IMR-90 (cell line): ENCODE results near the gene DPYD.

Source experiments
- BHLHE40 ChIP-seq: fragments of 150-350 bp; IDR thresholded peaks from 2 replicates; pipeline ENCODE4 v1.6.1; 2016; ENCODE audit warnings: mild to moderate bottlenecking, low read depth, low read length
- CEBPB ChIP-seq: IDR thresholded peaks from 2 replicates; pipeline ENCODE4 v1.6.1; 2012; ENCODE audit warnings: low read depth, low read length, improper control_type of control experiment
- CTCF ChIP-seq: conservative IDR thresholded peaks from 2 replicates; pipeline ENCODE4 v1.5.1; 2012; ENCODE audit warnings: mild to moderate bottlenecking, low read depth, low read length, improper control_type of control experiment
- FOS ChIP-seq: fragments of 150-350 bp; IDR thresholded peaks from 2 replicates; pipeline ENCODE4 v1.6.1; 2016; ENCODE audit warnings: low read depth, low read length
- MAFK ChIP-seq: IDR thresholded peaks from 2 replicates; pipeline ENCODE4 v1.6.1; 2012; ENCODE audit warnings: low read depth, low read length, improper control_type of control experiment
- NFE2L2 ChIP-seq: fragments of 150-350 bp; IDR thresholded peaks from 2 replicates; pipeline ENCODE4 v1.6.1; 2016; ENCODE audit warnings: low read depth, mild to moderate bottlenecking, low read length
- POLR2A ChIP-seq: IDR thresholded peaks from 2 replicates; pipeline ENCODE4 v1.6.1; 2012; ENCODE audit warnings: mild to moderate bottlenecking, low read depth, low read length
- RAD21 ChIP-seq: IDR thresholded peaks from 2 replicates; pipeline ENCODE4 v1.6.1; 2012; ENCODE audit warnings: low read length, improper control_type of control experiment
- RCOR1 ChIP-seq: IDR thresholded peaks from 2 replicates; pipeline ENCODE4 v1.6.1; 2012; ENCODE audit warnings: mild to moderate bottlenecking, low read length, improper control_type of control experiment; ENCODE audit not compliant: insufficient replicate concordance
- RFX5 ChIP-seq: IDR thresholded peaks from 2 replicates; pipeline ENCODE4 v1.8.0; 2012; ENCODE audit warnings: low read depth, mild to moderate bottlenecking, low read length, moderate library complexity
- SMC3 ChIP-seq: fragments of 150-350 bp; IDR thresholded peaks from 2 replicates; pipeline ENCODE4 v1.6.1; 2016; ENCODE audit warnings: low read depth, mild to moderate bottlenecking, antibody characterized with exemption, low read length, moderate library complexity
- USF2 ChIP-seq: fragments of 150-350 bp; IDR thresholded peaks from 2 replicates; pipeline ENCODE4 v1.6.1; 2017; ENCODE audit warnings: mild to moderate bottlenecking, antibody characterized with exemption, low read length, low read depth

GRCh38 chr1:97070376-97070775, 850.5 kb downstream of the DPYD start:
- TF ChIP-seq CEBPB (no peak), CTCF (no peak), POLR2A (no peak), USF2 (no peak), BHLHE40 (no peak), RAD21 (no peak), SMC3 (no peak), RFX5 (no peak), NFE2L2 (no peak), FOS (peak; percentile 34; the same call in 1 of the 2 replicates), RCOR1 (no peak), MAFK (no peak)
